ENCODE measurements around the gene ARMC2. TPM values are rescaled to one million over a fixed set of nuclear protein-coding genes. Genes with fewer than 3 reads are reported as not detected.

The ARMC2 gene
- polyA plus RNA-seq, 1 experiment = 5.1 TPM

- Histone ChIP-seq H3K27me3 (ENCODE audit: control insufficient read depth, insufficient read depth, low read length) (no peaks in the 10 kb centered on the region), H3K4me3 (ENCODE audit: low read depth, low read length) (no peak overlapping the region), H3K27ac (ENCODE audit: low read depth, low read length) (no peak overlapping the region), H3K9me3 (ENCODE audit: control insufficient read depth, insufficient read depth, low read length) (no peaks in the 10 kb centered on the region)
- TF ChIP-seq CTCF (IDR thresholded peaks at IDR 0.05; ENCODE audit: low read depth, low read length) = peak; percentile 27
- POLR2A ChIA-PET = no interaction called here
- CTCF ChIA-PET = interaction anchor here (0.9 to 3.5 kb wide), 3 partner anchors 236 to 296 kb away, joined by 3 to 18 read pairs (median 4); no protein-coding TSS in a partner anchor
- DNase-seq (ENCODE audit: low read depth, low spot score) = no peak
Observed at GRCh38 chr6:108838101-108838717, 10.0 kb upstream of the ARMC2 start.

DNA sequence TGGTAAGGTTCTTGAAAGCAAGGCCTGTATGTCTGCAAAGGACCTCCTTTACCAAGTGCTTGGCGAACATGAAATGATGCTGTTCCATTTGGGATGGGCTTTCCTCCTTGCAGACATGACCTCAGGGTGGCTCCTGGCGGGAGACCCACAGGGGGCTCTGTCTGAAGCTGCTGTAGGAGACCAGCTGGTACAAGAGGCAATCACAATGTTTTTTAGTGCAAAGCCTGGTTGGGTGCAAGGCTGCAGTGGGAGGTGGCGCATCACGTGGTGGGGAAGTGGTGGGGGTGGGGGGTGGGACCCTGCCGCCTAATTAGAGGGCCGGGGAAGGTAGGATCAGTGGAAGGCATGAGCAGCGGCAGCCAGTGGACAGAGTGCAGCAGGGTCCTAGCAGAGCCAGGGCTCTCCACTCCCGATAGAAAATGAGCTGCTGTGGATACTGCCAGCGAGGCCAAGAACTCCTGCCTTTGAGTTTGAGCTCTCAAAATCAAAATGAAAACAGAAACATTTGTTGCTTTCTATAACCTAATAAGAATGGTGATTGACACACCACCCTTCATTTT lies 9.1 kb upstream of the ARMC2 start:
- Histone ChIP-seq H3K4me3 (ENCODE audit: low read depth, low read length) (no peak overlapping the region), H3K9me3 (ENCODE audit: control insufficient read depth, insufficient read depth, low read length) (no peaks in the 10 kb centered on the region), H3K27me3 (ENCODE audit: control insufficient read depth, insufficient read depth, low read length) (no peaks in the 10 kb centered on the region), H3K27ac (ENCODE audit: low read depth, low read length) (no peak overlapping the region)
- ChIA-PET POLR2A (no interaction called here), CTCF (interaction anchor here (1.3 kb wide), 1 partner anchor 54 kb away, joined by 3 read pairs; no protein-coding TSS in a partner anchor)
- no peak for DNase-seq (ENCODE audit: low read depth, low spot score)
- no peak for TF ChIP-seq CTCF (IDR thresholded peaks at IDR 0.05; ENCODE audit: low read depth, low read length)

DNA sequence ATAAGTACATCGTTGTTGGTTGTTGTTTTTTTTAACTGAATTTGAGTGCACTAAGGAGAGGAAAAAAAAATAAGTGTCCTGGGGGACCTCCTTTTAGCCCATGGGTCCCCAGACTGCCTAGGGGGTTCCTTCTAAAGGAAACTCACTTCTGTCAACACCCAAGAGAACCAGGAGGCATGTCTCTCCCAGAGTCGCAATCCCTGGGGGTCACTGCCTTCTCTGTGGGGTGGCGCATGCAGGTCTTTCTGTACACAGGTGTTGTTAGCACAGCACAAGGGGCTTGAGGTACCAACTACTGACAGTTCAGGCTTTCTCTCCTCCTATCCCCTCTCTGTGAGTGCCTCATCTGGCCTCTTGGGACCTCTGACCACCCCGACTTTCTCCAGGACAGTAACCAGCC lies 7.3 kb upstream of the ARMC2 start:
- no peak for TF ChIP-seq CTCF (IDR thresholded peaks at IDR 0.05; ENCODE audit: low read depth, low read length)
- CTCF ChIA-PET = no interaction called here
- H3K27ac ChIP-seq (ENCODE audit: low read depth, low read length) = no peak overlapping the region

GRCh38 chr6:108841377-108841855 lies 6.8 kb upstream of the ARMC2 start:
- no peaks in the 10 kb centered on the region for H3K27me3 ChIP-seq (ENCODE audit: control insufficient read depth, insufficient read depth, low read length)
- DNase-seq (ENCODE audit: low read depth, low spot score) = no peak
- H3K27ac ChIP-seq (ENCODE audit: low read depth, low read length) = no peak overlapping the region
- ChIA-PET CTCF (no interaction called here), POLR2A (no interaction called here)
- no peak overlapping the region for H3K4me3 ChIP-seq (ENCODE audit: low read depth, low read length)
- TF ChIP-seq CTCF (IDR thresholded peaks at IDR 0.05; ENCODE audit: low read depth, low read length) = no peak
- no peaks in the 10 kb centered on the region for H3K9me3 ChIP-seq (ENCODE audit: control insufficient read depth, insufficient read depth, low read length)

More for the DNA sequence above, 7.3 kb upstream of the ARMC2 start:
- Histone ChIP-seq H3K4me3 (ENCODE audit: low read depth, low read length) (no peak overlapping the region), H3K27me3 (ENCODE audit: control insufficient read depth, insufficient read depth, low read length) (no peaks in the 10 kb centered on the region), H3K9me3 (ENCODE audit: control insufficient read depth, insufficient read depth, low read length) (no peaks in the 10 kb centered on the region)
- DNase-seq (ENCODE audit: low read depth, low spot score) = no peak
- POLR2A ChIA-PET = no interaction called here

DNA sequence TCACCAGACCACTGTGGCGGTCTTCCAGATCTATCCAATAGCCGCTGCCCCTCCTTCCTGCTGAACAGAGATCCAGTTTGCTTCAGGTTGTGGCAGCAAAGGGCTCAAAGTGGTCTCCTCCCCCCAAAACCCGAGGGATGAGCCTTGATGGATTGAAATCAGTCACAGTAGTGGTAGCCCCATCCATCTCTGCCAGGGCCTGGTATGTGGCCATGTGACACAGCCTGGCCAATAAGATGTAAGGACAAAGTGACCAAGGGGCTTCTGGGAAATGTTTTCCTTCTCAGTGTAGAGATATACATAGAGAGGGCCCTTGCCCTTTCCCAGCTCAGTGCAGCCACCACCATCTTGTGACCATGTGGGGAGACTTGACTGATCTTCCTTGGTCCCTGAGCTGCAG lies 4.1 kb upstream of the ARMC2 start:
- H3K27ac ChIP-seq (ENCODE audit: low read depth, low read length) = no peak overlapping the region
- TF ChIP-seq CTCF (IDR thresholded peaks at IDR 0.05; ENCODE audit: low read depth, low read length) = no peak
- no peak for DNase-seq (ENCODE audit: low read depth, low spot score)
- ChIA-PET POLR2A (no interaction called here), CTCF (interaction anchor here (0.9 to 1.2 kb wide), 2 partner anchors 8 to 49 kb away, joined by 3 to 5 read pairs; no protein-coding TSS in a partner anchor)
- no peak overlapping the region for H3K4me3 ChIP-seq (ENCODE audit: low read depth, low read length)
- H3K9me3 ChIP-seq (ENCODE audit: control insufficient read depth, insufficient read depth, low read length) = no peaks in the 10 kb centered on the region; the same call in 1 of the 2 replicates
- H3K27me3 ChIP-seq (ENCODE audit: control insufficient read depth, insufficient read depth, low read length) = no peaks in the 10 kb centered on the region
